ENCODE results near the gene FXYD1. TPM values are rescaled to one million over a fixed set of nuclear protein-coding genes. Genes with fewer than 3 reads are reported as not detected.
"Not testable (repeated sequence)": the region's sequence is repeated elsewhere in the genome, so short reads cannot be mapped to it uniquely, and the experiment has no call there.

Gene FXYD1
- total RNA-seq, 1 experiment from 2014 or later = not detected

DNA sequence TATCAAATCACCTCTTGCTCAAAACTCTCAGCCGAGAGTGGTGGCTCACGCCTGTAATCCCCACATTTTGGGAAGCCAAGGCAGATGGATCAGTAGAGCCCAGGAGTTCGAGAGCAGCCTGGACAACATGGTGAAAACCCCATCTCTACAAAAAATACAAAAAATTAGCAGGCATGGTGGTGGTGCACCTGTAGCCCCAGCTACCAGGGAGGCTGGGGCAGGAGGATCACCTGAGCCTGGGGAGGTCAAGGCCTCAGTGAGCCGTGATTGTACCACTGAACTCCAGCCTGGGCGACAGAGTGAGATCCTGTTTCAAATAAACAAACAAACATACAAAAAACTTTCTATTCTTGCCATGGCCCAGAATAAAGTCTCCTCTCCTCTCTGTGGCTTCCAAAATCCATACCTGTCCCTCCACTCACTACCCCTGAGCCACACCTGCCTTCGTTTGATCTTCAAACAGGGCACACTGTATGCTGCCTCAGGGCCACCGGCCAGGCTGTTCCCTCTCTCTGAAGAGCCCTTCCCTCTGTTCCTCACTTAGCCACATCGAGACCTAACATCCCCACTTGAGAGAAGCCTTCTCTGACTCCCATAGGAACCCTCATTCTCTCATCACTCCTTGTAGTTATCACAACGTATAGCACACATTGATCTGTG lies 10.1 kb upstream of the FXYD1 start:
- POLR2A ChIA-PET = interaction anchor here (0.9 to 6.0 kb wide), 5 partner anchors 8 to 61 kb away, joined by 3 to 70 read pairs (median 4); partner anchors contain the start of gene FXYD3
- CTCF ChIA-PET = interaction anchor here (0.8 to 3.1 kb wide), 2 partner anchors 13 to 61 kb away, joined by 4 to 23 read pairs; no protein-coding TSS in a partner anchor
- peaks cover 4% of the 10 kb centered on the region for H3K36me3 Mint-ChIP-seq (ENCODE audit: insufficient read depth, unreplicated experiment)
- peaks cover 20% of the 10 kb centered on the region for H3K4me1 Mint-ChIP-seq (ENCODE audit: insufficient read depth, unreplicated experiment)
- no peaks in the 10 kb centered on the region for H3K27me3 Mint-ChIP-seq (ENCODE audit: insufficient read depth, unreplicated experiment)
- TF ChIP-seq, protein P1, sequence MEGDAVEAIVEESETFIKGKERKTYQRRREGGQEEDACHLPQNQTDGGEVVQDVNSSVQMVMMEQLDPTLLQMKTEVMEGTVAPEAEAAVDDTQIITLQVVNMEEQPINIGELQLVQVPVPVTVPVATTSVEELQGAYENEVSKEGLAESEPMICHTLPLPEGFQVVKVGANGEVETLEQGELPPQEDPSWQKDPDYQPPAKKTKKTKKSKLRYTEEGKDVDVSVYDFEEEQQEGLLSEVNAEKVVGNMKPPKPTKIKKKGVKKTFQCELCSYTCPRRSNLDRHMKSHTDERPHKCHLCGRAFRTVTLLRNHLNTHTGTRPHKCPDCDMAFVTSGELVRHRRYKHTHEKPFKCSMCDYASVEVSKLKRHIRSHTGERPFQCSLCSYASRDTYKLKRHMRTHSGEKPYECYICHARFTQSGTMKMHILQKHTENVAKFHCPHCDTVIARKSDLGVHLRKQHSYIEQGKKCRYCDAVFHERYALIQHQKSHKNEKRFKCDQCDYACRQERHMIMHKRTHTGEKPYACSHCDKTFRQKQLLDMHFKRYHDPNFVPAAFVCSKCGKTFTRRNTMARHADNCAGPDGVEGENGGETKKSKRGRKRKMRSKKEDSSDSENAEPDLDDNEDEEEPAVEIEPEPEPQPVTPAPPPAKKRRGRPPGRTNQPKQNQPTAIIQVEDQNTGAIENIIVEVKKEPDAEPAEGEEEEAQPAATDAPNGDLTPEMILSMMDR (IDR thresholded peaks at IDR 0.05; ENCODE audit: unreplicated experiment) = no peak
- no peak for DNase-seq (ENCODE audit: unreplicated experiment)
- H3K27ac Mint-ChIP-seq (ENCODE audit: low read depth, unreplicated experiment) = no peak overlapping the region
- BruUV-seq (replicated peaks) = no TSS peak
- no peak overlapping the region for H3K4me3 Mint-ChIP-seq (ENCODE audit: unreplicated experiment)
- intact Hi-C loops (cut with micrococcal nuclease) = no loop called here
- H3K9me3 Mint-ChIP-seq (ENCODE audit: unreplicated experiment) = no peaks in the 10 kb centered on the region

DNA sequence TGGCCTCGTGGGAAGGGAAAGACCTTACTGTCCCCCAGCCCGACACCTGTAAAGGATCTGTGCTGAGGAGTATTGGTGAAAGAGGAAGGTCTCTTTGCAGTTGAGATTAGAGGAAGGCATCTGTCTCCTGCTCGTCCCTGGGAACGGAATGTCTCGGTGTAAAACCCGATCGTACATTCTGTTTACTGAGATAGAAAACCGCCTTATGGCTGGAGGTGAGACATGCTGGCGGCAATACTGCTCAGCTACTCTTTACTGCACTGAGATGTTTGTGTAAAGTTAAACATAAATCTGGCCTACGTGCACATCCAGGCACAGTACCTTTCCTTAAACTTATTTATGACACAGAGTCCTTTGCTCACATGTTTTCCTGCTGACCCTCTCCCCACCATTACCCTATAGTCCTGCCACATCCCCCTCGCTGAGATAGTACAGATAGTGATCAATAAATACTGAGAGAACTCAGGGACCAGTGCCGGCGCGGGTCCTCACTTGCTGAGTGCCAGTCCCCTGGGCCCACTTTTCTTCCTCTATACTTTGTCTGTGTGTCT lies 8.8 kb upstream of the FXYD1 start:
- ChIA-PET POLR2A (interaction anchor here (0.9 kb wide), 1 partner anchor 14 kb away, joined by 3 read pairs; no protein-coding TSS in a partner anchor), CTCF (interaction anchor here (1.4 kb wide), 1 partner anchor 20 kb away, joined by 6 read pairs; no protein-coding TSS in a partner anchor)
- H3K9me3 Mint-ChIP-seq (ENCODE audit: unreplicated experiment); intact Hi-C loops (cut with micrococcal nuclease); H3K27me3 Mint-ChIP-seq (ENCODE audit: insufficient read depth, unreplicated experiment); H3K27ac Mint-ChIP-seq (ENCODE audit: low read depth, unreplicated experiment); DNase-seq (ENCODE audit: unreplicated experiment); H3K36me3 Mint-ChIP-seq (ENCODE audit: insufficient read depth, unreplicated experiment); H3K4me3 Mint-ChIP-seq (ENCODE audit: unreplicated experiment); BruUV-seq (replicated peaks): not testable (repeated sequence)
- peaks cover 11% of the 10 kb centered on the region for H3K4me1 Mint-ChIP-seq (ENCODE audit: insufficient read depth, unreplicated experiment)

DNA sequence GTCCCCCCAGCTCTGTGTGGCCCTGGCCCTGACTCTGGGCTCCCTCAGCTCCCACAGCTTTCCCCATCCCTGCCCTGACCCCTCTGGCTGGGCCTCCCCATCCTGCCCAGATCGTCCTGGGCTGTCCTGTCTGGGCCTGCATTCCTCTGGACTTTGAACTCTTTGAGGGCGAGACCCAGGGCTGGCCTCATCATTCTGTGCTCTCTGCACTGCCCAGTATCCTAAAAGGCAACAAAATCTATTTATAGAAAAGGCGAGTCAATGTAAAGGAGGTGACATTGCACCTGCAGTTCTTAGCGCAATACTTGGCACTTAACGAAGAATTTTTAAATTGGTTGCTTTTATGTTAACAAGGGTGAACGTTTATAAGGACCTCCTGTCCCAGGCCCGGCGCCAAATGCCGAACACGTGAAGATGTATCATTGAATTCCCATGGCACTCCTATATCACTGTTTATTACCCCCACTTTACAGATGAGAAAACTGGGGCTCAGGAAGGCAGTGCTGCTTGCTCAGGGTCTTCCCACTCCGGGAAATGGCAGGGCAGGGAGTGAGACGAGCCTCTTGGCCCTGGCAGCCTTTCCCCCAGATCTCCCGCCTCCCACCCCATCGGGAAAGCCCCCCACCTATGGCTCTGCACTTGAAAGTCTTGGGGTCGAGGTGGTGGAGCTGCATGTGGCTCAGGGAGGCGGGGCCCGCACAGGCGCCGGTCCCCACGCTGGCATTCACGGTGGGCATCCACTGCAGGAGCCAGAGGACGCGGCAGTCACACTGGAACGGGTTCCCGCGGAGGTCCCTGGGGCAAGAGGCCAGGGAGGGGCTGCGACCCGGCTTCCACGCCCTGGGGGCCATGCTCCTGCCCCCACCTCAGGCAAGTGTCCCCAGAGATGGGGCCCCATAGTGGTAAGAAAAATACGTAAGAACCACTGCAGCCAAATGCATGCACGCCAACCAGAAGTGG lies 7.6 kb upstream of the FXYD1 start:
- intact Hi-C loops (cut with micrococcal nuclease) = no loop called here
- no peak overlapping the region for H3K27ac Mint-ChIP-seq (ENCODE audit: low read depth, unreplicated experiment)
- no peaks in the 10 kb centered on the region for H3K9me3 Mint-ChIP-seq (ENCODE audit: unreplicated experiment)
- no TSS peak for BruUV-seq (replicated peaks)
- DNase-seq (ENCODE audit: unreplicated experiment) = no peak
- H3K4me1 Mint-ChIP-seq (ENCODE audit: insufficient read depth, unreplicated experiment) = peaks cover 6% of the 10 kb centered on the region
- no peaks in the 10 kb centered on the region for H3K36me3 Mint-ChIP-seq (ENCODE audit: insufficient read depth, unreplicated experiment)
- TF ChIP-seq, protein P1 (IDR thresholded peaks at IDR 0.05; ENCODE audit: unreplicated experiment) = no peak
- no peak overlapping the region for H3K4me3 Mint-ChIP-seq (ENCODE audit: unreplicated experiment)
- no peaks in the 10 kb centered on the region for H3K27me3 Mint-ChIP-seq (ENCODE audit: insufficient read depth, unreplicated experiment)
- POLR2A ChIA-PET = interaction anchor here (0.9 kb wide), 1 partner anchor 15 kb away, joined by 3 read pairs; no protein-coding TSS in a partner anchor
- CTCF ChIA-PET = interaction anchor here (0.6 to 1.4 kb wide), 3 partner anchors 13 to 126 kb away, joined by 3 to 6 read pairs (median 4); no protein-coding TSS in a partner anchor

DNA sequence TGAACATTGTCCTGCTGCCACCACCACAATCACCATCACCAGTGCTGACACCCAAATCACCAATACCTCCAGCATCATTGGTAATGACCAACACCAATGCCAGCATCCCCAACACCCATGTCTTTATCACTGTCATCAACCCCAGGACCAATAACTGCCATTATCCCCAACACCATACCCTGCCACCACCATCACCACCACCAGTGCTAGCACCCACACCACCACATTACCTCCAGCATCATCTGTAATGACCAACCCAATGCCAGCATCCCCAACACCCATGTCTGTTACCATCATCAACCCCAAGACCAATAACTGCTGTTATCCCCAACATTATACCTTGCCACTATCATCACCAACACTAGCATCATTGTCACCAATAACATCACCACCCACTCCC lies 6.4 kb upstream of the FXYD1 start:
- peaks cover 6% of the 10 kb centered on the region for H3K4me1 Mint-ChIP-seq (ENCODE audit: insufficient read depth, unreplicated experiment)

More for the DNA sequence above, 6.4 kb upstream of the FXYD1 start:
- H3K9me3 Mint-ChIP-seq (ENCODE audit: unreplicated experiment) = no peaks in the 10 kb centered on the region
- H3K27ac Mint-ChIP-seq (ENCODE audit: low read depth, unreplicated experiment) = no peak overlapping the region
- TF ChIP-seq, protein P1 (IDR thresholded peaks at IDR 0.05; ENCODE audit: unreplicated experiment) = no peak
- intact Hi-C loops (cut with micrococcal nuclease) = no loop called here
- ChIA-PET CTCF (interaction anchor here (0.7 kb wide), 1 partner anchor 11 kb away, joined by 3 read pairs; no protein-coding TSS in a partner anchor), POLR2A (no interaction called here)
- no peak overlapping the region for H3K4me3 Mint-ChIP-seq (ENCODE audit: unreplicated experiment)
- no peak for DNase-seq (ENCODE audit: unreplicated experiment)
- no peaks in the 10 kb centered on the region for H3K36me3 Mint-ChIP-seq (ENCODE audit: insufficient read depth, unreplicated experiment)
- H3K27me3 Mint-ChIP-seq (ENCODE audit: insufficient read depth, unreplicated experiment) = no peaks in the 10 kb centered on the region
- BruUV-seq (replicated peaks) = no TSS peak

Data from MCF 10A (cell line).